GM18870 (cell line): Measurements from ENCODE around the gene RPS6KA6.
A peak's percentile ranks its signal among the peaks of the same experiment; 100 is the strongest.

Experiments
- ATAC-seq: cut with Tn5 transposase; IDR thresholded peaks from one replicate; pipeline ENCODE4 v1.9.1; 2021; ENCODE audit warnings: moderate library complexity; ENCODE audit not compliant: unreplicated experiment

RPS6KA6 gene

DNA sequence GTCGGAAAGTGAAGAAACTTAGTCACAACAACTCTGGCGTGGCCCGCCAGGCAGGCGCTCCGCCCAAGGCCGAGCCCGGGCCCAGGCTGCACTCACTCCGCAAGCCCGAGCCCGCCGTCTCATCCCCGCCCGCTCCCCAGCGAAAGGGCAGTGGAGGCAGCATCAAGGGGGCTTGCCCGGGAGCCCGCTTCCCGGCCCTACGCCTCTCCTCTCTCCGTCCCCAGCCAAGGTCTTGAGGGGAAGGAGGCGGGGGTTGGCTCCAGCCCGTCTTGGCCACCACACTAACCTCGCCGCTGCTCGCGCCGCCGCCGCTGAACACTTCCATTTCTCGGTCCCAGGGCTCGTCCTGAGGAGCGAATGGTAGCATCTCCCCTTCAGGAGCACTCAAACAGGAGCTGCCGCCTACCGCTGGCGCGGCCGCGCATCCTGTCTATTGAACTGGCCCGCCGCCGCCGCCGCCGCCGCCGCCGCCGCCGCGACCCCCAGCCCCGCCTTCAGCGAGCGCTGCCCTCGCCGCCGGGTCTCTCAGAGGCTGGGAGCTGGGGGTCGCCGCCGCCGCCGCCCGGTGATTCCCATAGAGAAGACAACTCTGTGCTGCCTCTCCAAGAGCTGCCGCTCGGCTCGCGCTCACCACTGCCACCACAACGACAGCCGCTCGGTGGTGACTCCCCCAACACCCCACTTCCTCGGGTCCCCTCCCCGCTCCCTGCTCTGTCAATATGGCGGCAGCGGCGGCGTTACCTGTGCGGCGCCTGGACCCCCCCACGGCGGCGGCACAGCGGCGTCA, at the start of gene RPS6KA6:
TSS of gene RPS6KA6 (minus strand) at position 667 of the 787 bp plus-strand sequence. CDS start at position 367, 300 bp downstream.
- peak; percentile 52 for ATAC-seq

- no peak for ATAC-seq
Measured at GRCh38 chrX:84224741-84225140, 36.7 kb upstream of the RPS6KA6 start.

- no peak for ATAC-seq
Measured at GRCh38 chrX:84223261-84223660, 35.3 kb upstream of the RPS6KA6 start.

- no peak for ATAC-seq
Measured at GRCh38 chrX:84221181-84221580, 33.2 kb upstream of the RPS6KA6 start.

GRCh38 chrX:84219551-84219950, 31.6 kb upstream of the RPS6KA6 start:
- peak; percentile 64 for ATAC-seq

DNA sequence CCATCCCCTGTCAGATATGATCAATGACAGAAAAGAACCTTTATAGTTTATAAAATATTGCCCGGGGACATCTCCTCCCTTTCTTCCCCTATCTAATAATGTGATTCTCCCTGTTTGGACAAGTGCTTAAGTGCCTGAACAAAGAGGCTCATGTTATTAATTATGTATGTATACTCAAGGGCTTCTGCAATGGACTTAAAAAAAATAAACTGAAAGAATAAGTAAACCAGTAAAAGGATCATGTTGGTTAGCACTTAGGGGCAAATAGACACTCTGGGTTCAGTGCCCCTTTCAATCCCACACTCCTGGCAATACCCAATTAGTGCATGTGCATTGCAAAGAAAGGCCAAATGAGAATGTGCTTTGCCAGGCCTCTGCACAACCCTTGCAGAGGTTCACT, 30.7 kb upstream of the RPS6KA6 start:
- ATAC-seq: no peak

- ATAC-seq: no peak
Measured at GRCh38 chrX:84216881-84217280, 28.9 kb upstream of the RPS6KA6 start.

DNA sequence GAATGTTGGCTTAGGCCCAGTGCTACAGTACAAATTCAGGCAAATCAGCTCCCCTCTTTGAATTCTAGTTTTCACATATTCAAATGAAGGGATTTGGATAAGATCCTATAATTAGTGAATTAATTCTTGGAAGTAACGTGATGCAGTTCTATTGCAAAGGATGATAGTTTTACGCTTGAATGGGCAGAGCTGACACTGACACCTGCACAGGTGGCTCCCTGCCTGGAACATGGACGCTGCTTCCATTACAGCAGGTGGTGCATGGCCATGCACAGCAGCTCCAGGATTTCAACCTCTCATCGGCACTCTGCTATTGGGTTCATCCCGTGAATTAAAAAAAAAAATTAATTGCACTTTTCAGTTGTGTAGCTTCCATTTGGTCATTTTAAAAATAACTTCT, 28.4 kb upstream of the RPS6KA6 start:
- ATAC-seq: no peak

DNA sequence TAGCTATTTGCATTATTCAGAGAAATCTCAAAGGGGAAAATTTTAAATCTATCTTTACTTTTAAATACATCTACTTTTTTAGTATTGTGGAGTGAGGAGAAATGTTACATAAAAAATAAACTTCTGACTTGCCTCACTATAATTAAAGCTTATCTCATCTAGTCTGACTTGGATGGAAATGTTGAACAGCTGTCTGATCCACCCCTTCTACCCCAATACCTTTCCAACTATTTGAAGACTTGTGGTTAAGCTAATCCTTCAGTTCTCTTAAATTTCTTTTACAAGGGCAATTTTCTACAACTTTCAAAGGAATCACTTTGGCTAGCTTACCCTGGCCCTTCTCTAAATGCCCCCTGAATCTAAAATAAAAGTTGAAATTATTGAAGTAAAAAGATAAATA, 17.3 kb upstream of the RPS6KA6 start:
- ATAC-seq: no peak

- no peak for ATAC-seq
Measured at GRCh38 chrX:84199688-84200087, 11.7 kb upstream of the RPS6KA6 start.

DNA sequence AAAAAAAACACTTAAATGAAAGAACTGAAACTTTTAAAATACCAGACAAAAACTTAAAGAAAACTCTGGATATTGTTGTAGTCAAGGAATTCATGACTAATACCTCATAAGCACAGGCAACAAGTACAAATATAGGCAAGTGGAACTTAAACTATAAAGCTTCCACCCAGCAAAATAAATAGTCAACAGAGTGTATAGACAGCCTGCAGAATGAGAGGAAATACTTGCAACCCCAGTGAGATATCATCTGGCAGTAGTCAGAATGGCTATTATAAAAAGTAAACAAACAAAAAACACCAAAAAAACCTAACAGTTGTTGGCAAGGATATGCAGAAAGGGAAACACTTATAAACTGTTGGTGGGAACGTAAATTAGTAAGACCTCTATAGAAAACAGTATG, 9.6 kb upstream of the RPS6KA6 start:
- ATAC-seq: no peak

GRCh38 chrX:84192006-84192405, 4.0 kb upstream of the RPS6KA6 start:
- ATAC-seq: no peak

DNA sequence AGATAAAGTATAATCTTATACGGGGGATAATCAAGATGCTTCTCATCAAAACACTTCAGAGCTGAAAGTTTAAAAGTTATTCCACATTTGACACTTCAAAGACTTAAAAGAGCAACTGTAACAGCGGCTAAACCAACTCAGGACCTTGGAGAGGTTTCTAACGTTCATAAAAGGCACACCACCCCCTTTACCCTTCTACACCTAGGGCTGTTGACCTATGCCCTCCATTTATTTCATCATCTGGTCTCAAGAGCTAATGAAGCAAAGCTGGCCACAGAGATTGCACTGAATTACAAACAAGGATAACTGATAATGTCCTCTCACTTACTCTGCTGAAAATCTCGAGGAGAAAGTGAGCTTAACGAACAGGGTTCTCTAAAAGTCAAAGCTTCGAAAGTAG, 1.1 kb upstream of the RPS6KA6 start:
- no peak for ATAC-seq

DNA sequence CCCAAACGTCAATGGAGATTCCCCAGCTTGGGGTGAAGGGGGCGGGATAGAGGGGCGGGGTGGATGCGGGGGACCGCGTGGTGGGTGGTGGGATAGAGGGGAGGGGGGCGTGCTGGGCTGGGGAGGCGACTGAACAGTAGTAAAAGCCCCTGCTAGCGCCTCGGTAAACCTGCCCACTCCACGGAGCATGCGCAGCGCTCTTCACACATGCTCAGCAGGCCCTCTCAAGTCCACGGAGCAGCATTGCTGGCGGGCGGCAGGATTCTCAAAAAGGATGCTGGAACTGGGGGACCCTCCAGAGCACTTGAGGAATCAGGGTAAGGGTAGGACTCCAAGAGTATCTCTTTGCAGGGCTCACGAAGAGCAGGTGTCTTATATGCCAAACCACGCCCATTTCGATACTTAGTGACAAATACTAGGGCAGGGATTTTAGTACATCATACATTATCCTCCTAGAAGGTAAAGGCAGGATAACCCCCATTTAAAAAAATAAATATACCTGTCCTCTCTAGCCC, 378 bp upstream of the RPS6KA6 start:
- ATAC-seq: peak; percentile 48

- ATAC-seq: peak; percentile 36
Measured at GRCh38 chrX:84186603-84187532, 1.1 kb downstream of the RPS6KA6 start.

DNA sequence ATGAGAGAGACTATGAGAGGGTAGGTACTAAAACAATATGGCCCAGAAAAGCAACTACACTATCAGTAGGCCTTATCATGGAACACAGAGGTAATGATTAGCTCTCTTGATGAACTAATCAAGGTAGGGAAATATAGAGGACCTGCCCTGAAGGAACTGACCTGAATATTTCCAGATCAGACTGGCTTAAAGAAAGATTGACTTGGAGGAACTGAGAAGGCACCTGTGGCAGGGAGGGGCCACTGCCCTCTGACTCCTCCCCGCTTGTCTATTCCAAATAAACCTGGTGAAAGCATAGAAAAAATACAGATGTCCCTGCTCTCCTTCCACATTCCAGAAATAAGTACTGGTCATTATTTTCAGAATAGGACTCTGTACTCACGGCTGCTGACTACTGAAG, 5.5 kb downstream of the RPS6KA6 start:
- ATAC-seq: no peak

GRCh38 chrX:84175958-84176357, 12.0 kb downstream of the RPS6KA6 start:
- ATAC-seq: no peak

- ATAC-seq: no peak
Measured at GRCh38 chrX:84175274-84175673, 12.7 kb downstream of the RPS6KA6 start.

DNA sequence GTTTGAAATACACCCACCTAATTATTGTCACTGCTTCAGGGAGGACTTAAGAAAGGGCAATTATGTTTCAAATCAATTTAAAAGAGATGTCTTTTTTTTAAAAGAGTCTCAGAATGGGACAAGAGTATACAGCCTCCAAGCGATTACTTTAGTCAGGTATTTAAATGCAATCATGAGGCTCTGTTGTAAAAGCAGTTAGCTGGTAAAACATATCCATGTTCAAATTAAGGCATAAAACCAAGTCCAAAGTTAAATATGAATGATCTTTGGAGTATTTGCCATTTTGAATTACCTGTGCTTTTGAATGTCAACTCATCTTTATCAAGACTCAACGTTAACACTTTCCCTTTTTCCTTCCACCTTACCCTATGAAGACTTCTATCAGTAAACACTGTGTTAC, 13.7 kb downstream of the RPS6KA6 start:
- ATAC-seq: no peak

DNA sequence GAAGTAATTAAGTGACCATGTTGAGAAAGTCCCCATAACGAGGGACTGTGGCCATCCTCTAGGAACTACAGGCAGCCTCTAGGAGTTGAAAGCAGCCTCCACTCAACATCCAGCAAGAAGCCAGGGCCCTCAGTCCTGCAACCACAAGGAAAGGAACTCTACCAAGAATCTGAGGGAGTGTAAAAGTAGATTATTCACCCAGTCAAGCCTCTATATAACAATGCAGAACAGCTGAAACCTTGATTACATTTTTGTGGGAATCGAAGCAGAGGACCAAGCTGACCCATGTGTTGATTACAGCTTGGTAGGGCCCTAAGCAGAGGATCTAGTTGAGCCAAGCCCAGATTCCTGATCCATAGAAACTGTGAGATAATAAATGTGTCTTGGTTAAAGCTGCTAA, 17.1 kb downstream of the RPS6KA6 start:
- no peak for ATAC-seq

DNA sequence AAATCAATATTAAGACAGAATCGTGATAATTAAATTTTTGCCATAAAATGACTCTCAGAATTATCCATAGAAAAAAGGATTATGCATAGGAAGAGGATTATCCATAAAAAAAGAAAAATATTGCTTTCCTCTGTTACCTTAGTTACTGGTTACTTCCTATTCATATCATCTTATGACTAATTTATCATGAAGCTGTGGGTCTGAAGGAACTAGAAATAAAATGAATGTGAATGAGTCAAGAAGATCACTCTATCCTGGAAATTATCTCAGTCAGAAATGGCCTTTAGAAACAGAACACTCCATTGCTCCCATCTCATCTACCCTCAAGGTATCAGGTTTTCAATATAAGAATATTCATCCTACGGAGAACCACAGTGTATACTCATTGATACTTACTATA, 19.4 kb downstream of the RPS6KA6 start:
- ATAC-seq: no peak

- ATAC-seq: no peak
Measured at GRCh38 chrX:84168095-84168494, 19.9 kb downstream of the RPS6KA6 start.
